ENCODE measurements around the gene CDKAL1.

DNA sequence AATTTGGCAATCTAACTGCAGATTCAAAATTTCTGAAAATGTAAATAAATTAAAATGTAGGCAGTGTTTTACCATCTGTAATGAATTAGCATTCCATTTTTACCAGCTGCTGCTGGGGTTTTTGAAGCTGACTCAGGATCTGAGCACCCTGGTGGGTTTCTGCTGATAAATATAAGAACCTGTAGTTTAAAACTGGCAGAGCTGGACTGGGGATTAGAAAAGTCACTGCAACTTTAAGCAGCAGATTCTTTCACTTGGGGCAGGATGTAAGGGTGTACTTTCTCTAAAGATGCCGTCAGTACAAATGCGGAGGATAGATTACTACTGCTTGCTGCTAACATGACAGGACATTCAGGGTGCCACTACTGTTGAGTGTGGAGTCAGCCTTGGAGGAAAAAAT is 341.8 kb downstream of the CDKAL1 start:
- TF ChIP-seq ZBED1 (IDR thresholded peaks at IDR 0.05): no peak
- no peak for TF ChIP-seq MYBL2 (IDR thresholded peaks at IDR 0.05; ENCODE audit: low read depth)
- no peak for TF ChIP-seq MYBL2 (CRISPR knock-in tag; IDR thresholded peaks at IDR 0.05; ENCODE audit: borderline replicate concordance)
- no peak for TF ChIP-seq CTCF (IDR thresholded peaks at IDR 0.05 in 2 of 3, conservative IDR thresholded peaks at IDR 0.05 in 1 of 3; ENCODE audit: insufficient read depth in 2 of 3, low read depth in 1 of 3, low read length in 3 of 3)
- no peak for TF ChIP-seq FOS (IDR thresholded peaks at IDR 0.05; ENCODE audit: extremely low read depth, insufficient read length)
- TF ChIP-seq GATAD2A (IDR thresholded peaks at IDR 0.05): no peak
- no peak for TF ChIP-seq RFX7 (CRISPR knock-in tag; IDR thresholded peaks at IDR 0.05)
- TF ChIP-seq NR1H2 (CRISPR knock-in tag; IDR thresholded peaks at IDR 0.05): no peak
- no peak for TF ChIP-seq HCFC1 (IDR thresholded peaks at IDR 0.05; ENCODE audit: low read depth, low read length)
- no peak for TF ChIP-seq EGR1 (conservative IDR thresholded peaks at IDR 0.05)
- TF ChIP-seq E4F1 (CRISPR knock-in tag; IDR thresholded peaks at IDR 0.05; ENCODE audit: borderline replicate concordance): no peak

Measured in K562 (cell line).